Jurkat, Clone E6-1 (cell line): Measurements from ENCODE around the gene CCL18.
"Not testable (repeated sequence)": the region's sequence is repeated elsewhere in the genome, so short reads cannot be mapped to it uniquely, and the experiment has no call there.

Experiments used
- DNase-seq: peaks from one replicate; pipeline ENCODE4 v3.0.0-alpha.2; 2011; ENCODE audit warnings: low read depth, low spot score
- H3K4me3 ChIP-seq: 2 replicates; pipeline ENCODE4 v1.5.1; 2011; ENCODE audit warnings: mild to moderate bottlenecking, low read length, control low read depth, moderate library complexity

Gene CCL18

GRCh38 chr17:36094232-36094631, 30.2 kb downstream of the CCL18 start:
- H3K4me3 ChIP-seq, result no peak overlapping the region
- DNase-seq, result no peak

DNA sequence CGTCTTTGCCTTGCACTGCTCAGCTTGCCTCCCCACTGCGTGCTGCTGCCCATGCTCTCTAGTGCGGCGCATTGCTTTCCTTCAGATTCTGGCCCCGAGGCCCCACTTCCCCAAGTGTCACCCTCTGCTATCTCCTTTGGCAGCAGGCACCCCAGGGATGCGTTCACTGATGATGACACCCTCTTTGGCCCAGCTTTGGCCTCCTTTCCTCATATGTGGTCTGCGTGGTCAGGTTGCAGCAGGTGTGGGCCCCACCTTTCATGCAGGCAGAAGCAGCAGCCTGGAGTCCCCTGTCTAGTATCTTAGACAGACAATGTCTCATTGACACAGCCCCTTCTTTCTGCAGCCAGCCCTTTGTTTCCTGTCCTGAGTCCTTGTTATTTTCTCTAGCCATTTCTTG, 30.7 kb downstream of the CCL18 start:
- H3K4me3 ChIP-seq, result no peak overlapping the region
- DNase-seq, result no peak

GRCh38 chr17:36095992-36096391, 31.9 kb downstream of the CCL18 start:
- no peak overlapping the region for H3K4me3 ChIP-seq
- no peak for DNase-seq

DNA sequence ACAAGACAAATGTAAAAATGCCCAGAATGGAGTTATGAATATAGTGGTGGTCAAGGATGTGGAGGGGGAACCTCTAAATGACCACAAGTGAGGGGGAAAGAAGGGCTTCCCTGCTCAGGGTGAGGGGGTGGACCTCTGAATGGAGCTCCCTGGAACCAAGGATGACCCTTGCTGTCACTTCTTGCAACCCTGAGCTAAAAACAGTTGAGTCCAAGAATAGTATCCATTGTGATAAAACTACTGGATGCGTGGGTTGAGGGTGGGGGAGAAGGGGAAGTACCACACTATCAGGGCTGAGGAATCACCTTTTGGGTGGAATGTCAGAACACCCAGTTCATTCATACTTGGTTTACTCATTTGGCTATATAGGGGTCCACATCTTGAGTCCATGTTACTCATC, 34.9 kb downstream of the CCL18 start:
- not testable (repeated sequence) for DNase-seq, H3K4me3 ChIP-seq

DNA sequence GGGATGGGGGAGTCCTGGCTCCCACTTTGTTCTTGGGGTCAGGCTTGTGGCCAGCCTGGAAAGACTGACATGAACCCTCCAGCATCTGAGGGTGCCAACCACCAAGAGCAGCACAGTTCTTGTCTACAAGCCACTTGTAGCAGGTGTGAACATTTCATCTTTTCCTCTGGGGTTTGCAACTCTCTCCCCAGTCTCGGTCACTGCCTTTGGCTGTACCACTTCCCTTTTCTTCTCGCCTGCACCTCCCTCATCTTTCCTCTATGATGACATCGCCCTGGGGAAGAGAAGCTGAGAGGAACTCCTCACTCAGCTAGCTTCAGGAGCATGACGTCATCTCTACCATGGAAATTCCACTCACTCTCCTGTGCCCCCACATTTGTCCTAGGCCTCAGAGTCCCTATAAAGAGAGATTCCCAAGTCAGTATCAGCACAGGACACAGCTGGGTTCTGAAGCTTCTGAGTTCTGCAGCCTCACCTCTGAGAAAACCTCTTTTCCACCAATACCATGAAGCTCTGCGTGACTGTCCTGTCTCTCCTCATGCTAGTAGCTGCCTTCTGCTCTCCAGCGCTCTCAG, 39.4 kb downstream of the CCL18 start, which contains the start of gene CCL4:
TSS of gene CCL4 (plus strand) at position 427 of the 575 bp plus-strand sequence. CDS start at position 506, 79 bp downstream.
- H3K4me3 ChIP-seq, DNase-seq: not testable (repeated sequence)

DNA sequence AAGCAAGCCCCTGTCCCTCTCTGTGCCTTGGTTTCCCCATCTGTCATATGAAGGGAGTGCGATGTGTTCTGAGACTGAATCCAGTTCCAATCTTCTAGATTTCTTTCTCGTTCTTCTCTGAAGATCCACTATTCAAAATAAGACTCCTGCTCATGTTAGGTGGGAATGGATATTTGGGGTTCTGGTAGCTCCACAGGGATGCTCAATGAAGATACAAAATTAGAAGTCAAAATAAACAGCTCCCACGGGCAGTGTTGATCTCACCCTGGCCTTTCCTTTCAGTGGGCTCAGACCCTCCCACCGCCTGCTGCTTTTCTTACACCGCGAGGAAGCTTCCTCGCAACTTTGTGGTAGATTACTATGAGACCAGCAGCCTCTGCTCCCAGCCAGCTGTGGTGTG, 40.2 kb downstream of the CCL18 start:
- H3K4me3 ChIP-seq, DNase-seq: not testable (repeated sequence)

GRCh38 chr17:36104701-36105181, 40.7 kb downstream of the CCL18 start:
- H3K4me3 ChIP-seq, result no peak overlapping the region
- no peak for DNase-seq

- DNase-seq, result no peak
- no peak overlapping the region for H3K4me3 ChIP-seq
Observed at GRCh38 chr17:36105781-36106492, 41.9 kb downstream of the CCL18 start.

- no peak for DNase-seq
Observed at GRCh38 chr17:36106493-36106835, 42.4 kb downstream of the CCL18 start.

DNA sequence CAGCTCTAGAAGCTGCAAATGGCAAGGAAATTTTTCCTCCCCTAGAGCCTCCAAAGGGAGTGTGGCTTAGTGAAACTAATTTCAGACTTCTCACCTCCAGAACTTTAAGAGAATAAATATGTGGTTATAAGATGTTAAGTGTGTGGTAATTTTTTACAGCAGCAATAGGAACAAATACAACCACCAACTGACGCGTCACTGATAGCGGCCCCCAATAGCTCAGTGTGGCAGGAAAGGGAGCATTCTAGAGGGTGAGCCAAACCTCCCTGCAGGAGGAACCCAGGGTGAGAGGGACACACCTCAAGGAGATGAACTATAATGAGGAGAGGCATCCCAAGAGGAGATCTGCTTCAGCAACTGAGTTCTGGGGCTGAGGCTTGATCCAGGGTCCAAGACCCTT, 43.6 kb downstream of the CCL18 start:
- no peak for DNase-seq
- no peak overlapping the region for H3K4me3 ChIP-seq

More at GRCh38 chr17:36106493-36106835, 42.4 kb downstream of the CCL18 start:
- no peak overlapping the region for H3K4me3 ChIP-seq

DNA sequence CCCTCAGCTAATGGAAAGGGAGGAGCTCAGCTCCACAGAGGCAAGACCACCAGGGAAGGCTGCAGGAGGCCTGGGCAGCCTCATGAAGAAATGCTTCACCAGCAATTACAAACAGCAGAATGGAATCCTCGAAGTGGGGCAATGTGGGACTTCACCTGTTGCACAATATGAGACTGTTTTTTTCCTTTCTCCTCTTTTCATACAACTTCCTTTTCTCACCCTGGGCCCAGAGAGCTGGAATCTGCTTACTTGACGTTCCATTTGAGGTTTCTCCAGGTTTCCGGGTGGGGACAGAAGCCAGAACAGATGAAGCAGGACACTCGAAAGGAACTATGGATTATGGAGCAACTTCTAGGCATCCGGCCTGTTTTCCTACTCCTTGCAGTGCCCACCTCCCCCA, 44.2 kb downstream of the CCL18 start:
- DNase-seq, H3K4me3 ChIP-seq: not testable (repeated sequence)

DNA sequence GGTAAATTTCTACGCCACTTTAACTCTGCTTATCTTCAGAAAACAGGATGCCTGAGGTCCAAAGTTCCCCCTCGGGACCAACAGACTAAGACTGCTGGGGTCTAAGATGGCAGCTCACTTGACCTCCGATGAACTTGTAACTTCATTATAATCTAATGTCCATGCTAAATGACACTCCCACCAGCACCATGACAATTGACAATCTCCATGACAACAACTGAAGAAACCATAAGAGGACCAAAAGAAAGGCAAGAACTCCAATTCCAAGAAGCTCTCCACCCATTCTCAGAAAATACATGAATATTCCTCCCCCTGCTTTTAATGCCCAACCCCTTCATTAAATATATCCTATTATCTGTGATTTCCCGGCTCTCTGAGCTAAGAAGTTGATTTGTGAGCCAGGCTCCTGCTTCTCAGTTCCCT, 47.0 kb downstream of the CCL18 start:
- no peak overlapping the region for H3K4me3 ChIP-seq
- DNase-seq, result no peak

DNA sequence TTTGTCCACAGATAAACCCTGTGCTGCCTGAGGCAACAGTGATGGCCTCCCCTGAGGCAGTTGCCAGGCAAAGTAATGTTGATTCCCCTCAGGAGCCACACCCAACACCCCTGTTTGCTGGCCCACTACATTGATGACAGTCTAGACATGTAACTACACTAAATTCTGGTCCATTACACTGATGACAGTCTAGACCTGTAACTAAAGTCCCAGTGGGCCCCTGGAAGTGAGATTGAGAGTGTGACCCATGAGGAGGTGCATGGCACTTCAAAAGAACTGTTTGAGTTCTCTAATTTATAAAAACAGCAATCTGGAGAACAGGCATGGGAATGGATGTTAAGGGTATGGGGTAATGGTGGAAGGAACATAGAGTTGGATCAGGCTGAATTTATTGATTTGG, 48.5 kb downstream of the CCL18 start:
- no peak overlapping the region for H3K4me3 ChIP-seq

DNA sequence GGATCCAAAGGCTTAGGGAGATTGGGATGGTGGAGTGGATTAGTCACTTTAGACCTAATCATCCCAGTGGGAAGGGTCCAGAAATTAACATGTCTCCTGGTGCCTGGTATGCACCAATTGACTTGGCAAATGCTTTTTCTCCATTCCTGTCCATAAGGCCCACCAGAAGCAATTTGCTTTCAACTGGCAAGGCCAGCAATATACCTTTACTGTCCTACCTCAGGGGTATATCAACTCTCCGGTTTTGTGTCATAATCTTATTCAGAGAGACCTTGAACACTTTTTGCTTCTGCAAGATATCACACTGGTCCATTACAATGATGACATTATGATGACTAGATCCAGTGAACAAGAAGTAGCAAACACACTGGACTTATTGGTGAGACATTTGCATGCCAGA, 49.1 kb downstream of the CCL18 start:
- not testable (repeated sequence) for DNase-seq, H3K4me3 ChIP-seq

More for the DNA sequence above, 48.5 kb downstream of the CCL18 start:
- DNase-seq, result no peak

- H3K4me3 ChIP-seq, DNase-seq: not testable (repeated sequence)
Observed at GRCh38 chr17:36114971-36115648, 51.0 kb downstream of the CCL18 start.

DNA sequence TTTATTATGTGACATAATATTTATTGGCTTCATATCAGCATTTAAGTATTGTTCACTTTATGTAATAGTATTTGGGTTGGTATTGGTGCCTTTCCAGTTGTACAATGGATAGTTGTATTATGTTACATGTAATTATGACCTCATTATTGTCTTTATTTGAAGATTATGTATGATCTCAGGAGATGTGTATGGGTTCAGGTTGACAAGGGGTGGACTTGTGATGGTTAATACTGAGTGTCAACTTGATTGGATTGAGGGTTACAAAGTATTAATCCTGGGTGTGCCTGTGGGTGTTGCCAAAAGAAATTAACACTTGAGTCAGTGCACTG, 51.5 kb downstream of the CCL18 start:
- not testable (repeated sequence) for DNase-seq, H3K4me3 ChIP-seq

DNA sequence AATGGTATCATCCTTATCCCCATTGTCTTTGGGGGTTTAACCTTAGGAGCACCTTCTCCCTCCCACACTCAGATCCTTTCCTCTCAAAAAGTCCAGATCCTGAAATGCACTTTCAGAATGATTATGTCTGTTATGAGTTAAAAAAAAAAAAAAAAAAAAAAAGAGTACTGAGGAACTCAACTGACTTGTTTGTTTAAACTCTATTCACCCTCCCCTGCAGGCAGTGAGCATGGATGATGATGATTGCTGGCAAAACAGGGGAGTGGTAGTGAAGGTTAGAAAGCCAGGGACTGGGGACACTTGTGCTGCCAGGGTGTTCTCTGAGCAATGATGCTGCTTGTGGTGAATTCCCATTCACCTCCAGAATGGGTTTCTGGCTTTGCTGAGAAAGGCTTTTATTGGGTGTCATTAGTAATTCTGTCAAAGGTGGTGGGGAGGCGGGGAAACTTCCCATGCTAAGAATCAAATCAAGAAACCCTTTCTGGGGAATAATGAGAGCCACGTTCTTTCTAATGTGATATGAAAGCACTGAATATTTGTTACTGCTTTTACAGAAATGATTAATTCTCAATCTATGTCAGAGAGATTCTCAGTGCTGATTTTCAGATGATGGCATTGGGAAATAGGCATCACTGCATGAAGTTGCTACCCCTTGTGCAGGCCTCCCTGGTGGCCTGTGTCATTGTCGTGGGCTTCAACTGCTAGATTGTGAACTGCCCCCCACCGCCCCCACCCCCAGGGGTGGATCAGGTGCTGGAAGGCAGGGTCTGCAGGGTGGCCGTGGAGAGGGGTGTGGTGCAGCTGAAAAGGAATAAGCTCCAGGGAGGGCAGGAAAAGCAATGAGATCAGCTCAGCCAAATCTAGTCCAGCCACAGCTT, 53.7 kb downstream of the CCL18 start:
- no peak overlapping the region for H3K4me3 ChIP-seq
- no peak for DNase-seq

DNA sequence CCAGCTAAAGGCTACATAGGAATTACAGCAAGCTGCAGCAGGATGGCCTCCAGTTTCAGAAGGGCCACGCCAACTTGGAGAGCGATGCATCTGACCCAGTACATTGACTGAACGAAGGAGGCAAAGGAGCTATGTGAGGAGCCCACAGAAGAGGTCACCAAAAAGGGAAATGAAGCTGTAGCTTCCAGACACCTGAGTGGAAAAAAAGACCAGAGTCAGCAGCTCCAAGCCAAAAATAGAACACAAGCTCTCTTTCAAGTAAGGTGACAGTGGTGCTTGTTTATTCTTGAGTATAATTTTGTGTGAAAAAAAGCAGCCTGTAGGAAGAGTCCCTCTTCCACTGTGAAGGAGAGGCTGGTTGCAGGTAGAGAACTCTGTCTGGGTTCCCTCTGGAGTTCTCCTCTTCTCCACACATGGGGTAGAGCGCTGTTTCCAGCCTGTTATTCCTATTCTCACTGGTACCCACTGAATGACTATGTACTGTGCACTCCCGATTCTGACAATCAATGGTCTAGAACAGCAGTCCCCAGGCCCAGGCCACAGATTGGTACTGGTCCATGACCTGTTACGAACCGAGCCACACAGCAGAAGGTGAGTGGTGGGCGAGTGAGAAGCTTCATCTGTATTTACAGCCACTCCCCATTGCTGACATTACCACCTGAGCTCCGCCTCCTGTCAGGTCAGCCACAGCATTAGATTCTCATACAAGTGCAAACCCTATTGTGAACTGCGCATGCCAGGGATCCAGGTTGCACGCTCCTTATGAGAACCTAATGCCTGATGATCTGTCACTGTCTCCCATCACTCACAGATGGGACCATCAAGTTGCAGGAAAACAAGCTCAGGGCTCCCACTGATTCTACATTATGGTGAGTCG, 54.6 kb downstream of the CCL18 start:
- no peak overlapping the region for H3K4me3 ChIP-seq
- no peak for DNase-seq
